BLaER1 (cell line): ENCODE results near the gene DCST2.

ENCODE experiments used
- H3K27ac ChIP-seq: shearing (Covaris generic); formaldehyde crosslinking; 2 replicates; pipeline ENCODE4 v1.8.1; 2022
- H3K27me3 ChIP-seq: shearing (Covaris generic); formaldehyde crosslinking; 2 replicates; pipeline ENCODE4 v1.8.1; 2022
- H3K36me3 ChIP-seq: shearing (Covaris generic); formaldehyde crosslinking; 2 replicates; pipeline ENCODE4 v1.8.1; 2022
- H3K4me1 ChIP-seq: shearing (Covaris generic); formaldehyde crosslinking; 2 replicates; pipeline ENCODE4 v1.8.1; 2022
- H3K4me2 ChIP-seq: shearing (Covaris generic); formaldehyde crosslinking; 2 replicates; pipeline ENCODE4 v1.8.1; 2022
- H3K4me3 ChIP-seq: shearing (Covaris generic); formaldehyde crosslinking; 2 replicates; pipeline ENCODE4 v1.8.1; 2022
- H3K9ac ChIP-seq: shearing (Covaris generic); formaldehyde crosslinking; 2 replicates; pipeline ENCODE4 v1.8.1; 2022
- H3K9me3 ChIP-seq: shearing (Covaris generic); formaldehyde crosslinking; 2 replicates; pipeline ENCODE4 v1.8.1; 2022
- H4K20me1 ChIP-seq: shearing (Covaris generic); formaldehyde crosslinking; 2 replicates; pipeline ENCODE4 v1.8.1; 2022
- Cebpa-rat ChIP-seq: shearing (Covaris generic); IDR thresholded peaks from 2 replicates; pipeline ENCODE4 v1.8.1; 2022

Gene DCST2

GRCh38 chr1:155040358-155041093, 6.9 kb upstream of the DCST2 start:
- no peak overlapping the region for H3K4me3 ChIP-seq
- no peak overlapping the region for H3K9ac ChIP-seq
- H3K9me3 ChIP-seq: no peaks in the 10 kb centered on the region
- no peaks in the 10 kb centered on the region for H4K20me1 ChIP-seq
- no peak for TF ChIP-seq Cebpa-rat
- H3K27ac ChIP-seq: no peak overlapping the region
- peaks cover 67% of the 10 kb centered on the region for H3K4me1 ChIP-seq
- H3K27me3 ChIP-seq: no peaks in the 10 kb centered on the region
- peak overlapping the region; percentile 56 for H3K4me2 ChIP-seq
- no peaks in the 10 kb centered on the region for H3K36me3 ChIP-seq

GRCh38 chr1:155039308-155039669, 5.7 kb upstream of the DCST2 start:
- H4K20me1 ChIP-seq: no peaks in the 10 kb centered on the region
- TF ChIP-seq Cebpa-rat: no peak
- H3K9ac ChIP-seq: no peak overlapping the region
- no peak overlapping the region for H3K4me3 ChIP-seq
- no peaks in the 10 kb centered on the region for H3K27me3 ChIP-seq
- peaks cover 54% of the 10 kb centered on the region for H3K4me1 ChIP-seq
- no peak overlapping the region for H3K27ac ChIP-seq
- H3K4me2 ChIP-seq: peak overlapping the region; percentile 66
- H3K36me3 ChIP-seq: no peaks in the 10 kb centered on the region
- no peaks in the 10 kb centered on the region for H3K9me3 ChIP-seq

GRCh38 chr1:155038602-155039307, 5.2 kb upstream of the DCST2 start:
- no peak overlapping the region for H3K27ac ChIP-seq
- peaks cover 49% of the 10 kb centered on the region for H3K4me1 ChIP-seq
- H4K20me1 ChIP-seq: no peaks in the 10 kb centered on the region
- H3K27me3 ChIP-seq: no peaks in the 10 kb centered on the region
- TF ChIP-seq Cebpa-rat: no peak
- no peak overlapping the region for H3K4me3 ChIP-seq
- peak overlapping the region; percentile 66 for H3K4me2 ChIP-seq
- no peaks in the 10 kb centered on the region for H3K9me3 ChIP-seq
- no peaks in the 10 kb centered on the region for H3K36me3 ChIP-seq
- H3K9ac ChIP-seq: no peak overlapping the region

- Histone ChIP-seq H3K4me1 (peaks cover 41% of the 10 kb centered on the region), H3K4me2 (peak overlapping the region; percentile 66; the same call in 1 of the 2 replicates), H4K20me1 (no peaks in the 10 kb centered on the region), H3K36me3 (no peaks in the 10 kb centered on the region), H3K4me3 (no peak overlapping the region), H3K27me3 (no peaks in the 10 kb centered on the region), H3K27ac (no peak overlapping the region), H3K9me3 (no peaks in the 10 kb centered on the region), H3K9ac (no peak overlapping the region)
- no peak for TF ChIP-seq Cebpa-rat
Measured at GRCh38 chr1:155037851-155038441, 4.4 kb upstream of the DCST2 start.

GRCh38 chr1:155037043-155037442, 3.5 kb upstream of the DCST2 start:
- Histone ChIP-seq H3K4me3 (no peak overlapping the region), H3K4me2 (no peak overlapping the region), H3K36me3 (no peaks in the 10 kb centered on the region), H3K9ac (no peak overlapping the region), H3K27ac (no peak overlapping the region), H4K20me1 (no peaks in the 10 kb centered on the region), H3K4me1 (peaks cover 32% of the 10 kb centered on the region), H3K27me3 (no peaks in the 10 kb centered on the region), H3K9me3 (no peaks in the 10 kb centered on the region)
- TF ChIP-seq Cebpa-rat: no peak

GRCh38 chr1:155035936-155036335, 2.4 kb upstream of the DCST2 start:
- H3K4me2 ChIP-seq: no peak overlapping the region
- no peak overlapping the region for H3K4me3 ChIP-seq
- H3K27ac ChIP-seq: no peak overlapping the region

GRCh38 chr1:155034318-155035208, 982 bp upstream of the DCST2 start:
- H3K36me3 ChIP-seq: no peaks in the 10 kb centered on the region
- H4K20me1 ChIP-seq: no peaks in the 10 kb centered on the region
- no peaks in the 10 kb centered on the region for H3K27me3 ChIP-seq
- peaks cover 14% of the 10 kb centered on the region for H3K4me1 ChIP-seq
- H3K4me3 ChIP-seq: no peak overlapping the region
- no peak overlapping the region for H3K4me2 ChIP-seq
- TF ChIP-seq Cebpa-rat: no peak
- no peaks in the 10 kb centered on the region for H3K9me3 ChIP-seq
- H3K27ac ChIP-seq: no peak overlapping the region
- no peak overlapping the region for H3K9ac ChIP-seq

More at GRCh38 chr1:155035936-155036335, 2.4 kb upstream of the DCST2 start:
- no peak for TF ChIP-seq Cebpa-rat
- Histone ChIP-seq H3K4me1 (peaks cover 21% of the 10 kb centered on the region), H3K27me3 (no peaks in the 10 kb centered on the region), H3K9ac (no peak overlapping the region), H3K36me3 (no peaks in the 10 kb centered on the region), H3K9me3 (no peaks in the 10 kb centered on the region), H4K20me1 (no peaks in the 10 kb centered on the region)

GRCh38 chr1:155032886-155033285, 695 bp downstream of the DCST2 start:
- H3K36me3 ChIP-seq: no peaks in the 10 kb centered on the region
- H3K9me3 ChIP-seq: no peaks in the 10 kb centered on the region
- no peak overlapping the region for H3K9ac ChIP-seq
- H3K4me3 ChIP-seq: no peak overlapping the region
- no peak overlapping the region for H3K4me2 ChIP-seq
- no peaks in the 10 kb centered on the region for H4K20me1 ChIP-seq
- no peak for TF ChIP-seq Cebpa-rat
- H3K27ac ChIP-seq: no peak overlapping the region
- no peaks in the 10 kb centered on the region for H3K27me3 ChIP-seq
- no peaks in the 10 kb centered on the region; the same call in 1 of the 2 replicates for H3K4me1 ChIP-seq

GRCh38 chr1:155030899-155031298, 2.7 kb downstream of the DCST2 start:
- Histone ChIP-seq H3K36me3 (no peaks in the 10 kb centered on the region), H3K27me3 (no peaks in the 10 kb centered on the region), H3K27ac (no peak overlapping the region), H3K9me3 (no peaks in the 10 kb centered on the region), H3K4me3 (no peak overlapping the region), H3K4me2 (no peak overlapping the region), H3K4me1 (no peaks in the 10 kb centered on the region), H4K20me1 (no peaks in the 10 kb centered on the region), H3K9ac (no peak overlapping the region)
- TF ChIP-seq Cebpa-rat: no peak
